ENCODE data around the gene GORASP1. TPM values are rescaled to one million over a fixed set of nuclear protein-coding genes. Genes with fewer than 3 reads are reported as not detected.

GORASP1 gene
- total and polyA plus RNA-seq, 4 donors = 11.8 to 39.4 (median 19.3) TPM

DNA sequence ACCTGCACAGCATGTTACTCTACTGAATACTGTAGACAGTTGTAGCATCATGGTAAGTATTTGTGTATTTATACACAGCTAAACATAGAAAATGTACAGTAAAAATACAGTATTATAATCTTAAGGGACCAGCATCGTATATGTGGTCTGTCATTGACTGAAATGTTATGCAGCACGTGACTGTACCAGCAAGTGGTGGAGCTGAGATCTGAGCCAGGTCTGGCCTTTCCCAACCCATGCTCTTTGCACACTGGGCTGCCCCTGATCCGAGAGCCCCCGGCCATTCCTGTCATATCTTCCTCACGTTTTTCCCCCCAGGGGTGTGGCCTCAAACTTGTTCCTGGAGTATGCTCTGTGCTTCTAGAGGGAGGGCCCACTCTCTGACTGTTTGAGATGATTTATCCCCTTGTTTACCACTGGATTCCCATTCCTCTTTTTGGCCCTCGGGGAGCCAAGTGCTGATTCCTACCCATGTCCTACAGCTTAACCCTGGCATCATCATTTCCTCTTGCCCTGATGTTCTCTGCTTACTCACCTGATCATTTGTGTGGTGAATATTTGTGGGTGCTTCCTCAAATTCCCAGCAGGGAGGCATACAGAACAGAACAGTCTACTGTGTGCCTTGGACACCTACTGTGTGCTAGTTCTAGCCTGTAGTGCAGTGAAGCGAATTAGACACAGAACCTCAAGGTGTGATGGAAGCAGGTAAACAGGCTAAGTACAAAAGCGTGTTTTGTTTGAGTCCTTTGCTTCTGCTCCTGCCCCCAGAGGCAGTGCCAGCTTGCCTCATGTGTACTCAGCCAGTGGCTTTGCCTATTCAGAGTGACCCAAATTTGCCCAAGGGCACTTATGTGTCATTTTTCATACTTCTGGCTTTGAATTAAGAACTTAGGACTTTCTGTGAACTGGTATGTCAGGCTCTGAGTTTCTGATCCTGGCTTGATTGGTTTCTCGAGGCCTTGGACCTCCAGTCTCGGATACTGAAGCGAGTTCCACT is 25.0 kb upstream of the GORASP1 start:
- H3K36me3 ChIP-seq (ENCODE audit: control insufficient read depth in 4 of 4, insufficient read depth in 3 of 4, low read depth in 1 of 4, low read length in 3 of 4) = no peaks in the 10 kb centered on the region
- DNase-seq (ENCODE audit: low spot score) = no peak
- no peak overlapping the region for H3K27ac ChIP-seq (ENCODE audit: low read depth in 1 of 2, low read length in 2 of 2)
- no peak overlapping the region for H3K9ac ChIP-seq (ENCODE audit: low read depth in 1 of 2, low read length in 2 of 2)
- no peaks in the 10 kb centered on the region for H3K27me3 ChIP-seq (ENCODE audit: control insufficient read depth in 4 of 4, insufficient read depth in 4 of 4, low read length in 3 of 4)
- TF ChIP-seq, protein P1, sequence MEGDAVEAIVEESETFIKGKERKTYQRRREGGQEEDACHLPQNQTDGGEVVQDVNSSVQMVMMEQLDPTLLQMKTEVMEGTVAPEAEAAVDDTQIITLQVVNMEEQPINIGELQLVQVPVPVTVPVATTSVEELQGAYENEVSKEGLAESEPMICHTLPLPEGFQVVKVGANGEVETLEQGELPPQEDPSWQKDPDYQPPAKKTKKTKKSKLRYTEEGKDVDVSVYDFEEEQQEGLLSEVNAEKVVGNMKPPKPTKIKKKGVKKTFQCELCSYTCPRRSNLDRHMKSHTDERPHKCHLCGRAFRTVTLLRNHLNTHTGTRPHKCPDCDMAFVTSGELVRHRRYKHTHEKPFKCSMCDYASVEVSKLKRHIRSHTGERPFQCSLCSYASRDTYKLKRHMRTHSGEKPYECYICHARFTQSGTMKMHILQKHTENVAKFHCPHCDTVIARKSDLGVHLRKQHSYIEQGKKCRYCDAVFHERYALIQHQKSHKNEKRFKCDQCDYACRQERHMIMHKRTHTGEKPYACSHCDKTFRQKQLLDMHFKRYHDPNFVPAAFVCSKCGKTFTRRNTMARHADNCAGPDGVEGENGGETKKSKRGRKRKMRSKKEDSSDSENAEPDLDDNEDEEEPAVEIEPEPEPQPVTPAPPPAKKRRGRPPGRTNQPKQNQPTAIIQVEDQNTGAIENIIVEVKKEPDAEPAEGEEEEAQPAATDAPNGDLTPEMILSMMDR (IDR thresholded peaks at IDR 0.05; ENCODE audit: low read depth, low read length, missing input control) = no peak
- no peak for TF ChIP-seq ATF3 (IDR thresholded peaks at IDR 0.05)
- no peak for TF ChIP-seq JUND (IDR thresholded peaks at IDR 0.05)
- TF ChIP-seq YY1 (IDR thresholded peaks at IDR 0.05) = no peak
- TF ChIP-seq, protein P2, sequence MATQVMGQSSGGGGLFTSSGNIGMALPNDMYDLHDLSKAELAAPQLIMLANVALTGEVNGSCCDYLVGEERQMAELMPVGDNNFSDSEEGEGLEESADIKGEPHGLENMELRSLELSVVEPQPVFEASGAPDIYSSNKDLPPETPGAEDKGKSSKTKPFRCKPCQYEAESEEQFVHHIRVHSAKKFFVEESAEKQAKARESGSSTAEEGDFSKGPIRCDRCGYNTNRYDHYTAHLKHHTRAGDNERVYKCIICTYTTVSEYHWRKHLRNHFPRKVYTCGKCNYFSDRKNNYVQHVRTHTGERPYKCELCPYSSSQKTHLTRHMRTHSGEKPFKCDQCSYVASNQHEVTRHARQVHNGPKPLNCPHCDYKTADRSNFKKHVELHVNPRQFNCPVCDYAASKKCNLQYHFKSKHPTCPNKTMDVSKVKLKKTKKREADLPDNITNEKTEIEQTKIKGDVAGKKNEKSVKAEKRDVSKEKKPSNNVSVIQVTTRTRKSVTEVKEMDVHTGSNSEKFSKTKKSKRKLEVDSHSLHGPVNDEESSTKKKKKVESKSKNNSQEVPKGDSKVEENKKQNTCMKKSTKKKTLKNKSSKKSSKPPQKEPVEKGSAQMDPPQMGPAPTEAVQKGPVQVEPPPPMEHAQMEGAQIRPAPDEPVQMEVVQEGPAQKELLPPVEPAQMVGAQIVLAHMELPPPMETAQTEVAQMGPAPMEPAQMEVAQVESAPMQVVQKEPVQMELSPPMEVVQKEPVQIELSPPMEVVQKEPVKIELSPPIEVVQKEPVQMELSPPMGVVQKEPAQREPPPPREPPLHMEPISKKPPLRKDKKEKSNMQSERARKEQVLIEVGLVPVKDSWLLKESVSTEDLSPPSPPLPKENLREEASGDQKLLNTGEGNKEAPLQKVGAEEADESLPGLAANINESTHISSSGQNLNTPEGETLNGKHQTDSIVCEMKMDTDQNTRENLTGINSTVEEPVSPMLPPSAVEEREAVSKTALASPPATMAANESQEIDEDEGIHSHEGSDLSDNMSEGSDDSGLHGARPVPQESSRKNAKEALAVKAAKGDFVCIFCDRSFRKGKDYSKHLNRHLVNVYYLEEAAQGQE (IDR thresholded peaks at IDR 0.05) = no peak
- no peak for TF ChIP-seq EGR1 (IDR thresholded peaks at IDR 0.05; ENCODE audit: low read depth in 2 of 2)
- TF ChIP-seq HNF4G (IDR thresholded peaks at IDR 0.05) = no peak
- TF ChIP-seq RAD21 (IDR thresholded peaks at IDR 0.05) = no peak
- no peak for TF ChIP-seq TAF1 (conservative IDR thresholded peaks at IDR 0.05)
- no peak for TF ChIP-seq HNF4A (conservative IDR thresholded peaks at IDR 0.05)
- TF ChIP-seq, protein P3, sequence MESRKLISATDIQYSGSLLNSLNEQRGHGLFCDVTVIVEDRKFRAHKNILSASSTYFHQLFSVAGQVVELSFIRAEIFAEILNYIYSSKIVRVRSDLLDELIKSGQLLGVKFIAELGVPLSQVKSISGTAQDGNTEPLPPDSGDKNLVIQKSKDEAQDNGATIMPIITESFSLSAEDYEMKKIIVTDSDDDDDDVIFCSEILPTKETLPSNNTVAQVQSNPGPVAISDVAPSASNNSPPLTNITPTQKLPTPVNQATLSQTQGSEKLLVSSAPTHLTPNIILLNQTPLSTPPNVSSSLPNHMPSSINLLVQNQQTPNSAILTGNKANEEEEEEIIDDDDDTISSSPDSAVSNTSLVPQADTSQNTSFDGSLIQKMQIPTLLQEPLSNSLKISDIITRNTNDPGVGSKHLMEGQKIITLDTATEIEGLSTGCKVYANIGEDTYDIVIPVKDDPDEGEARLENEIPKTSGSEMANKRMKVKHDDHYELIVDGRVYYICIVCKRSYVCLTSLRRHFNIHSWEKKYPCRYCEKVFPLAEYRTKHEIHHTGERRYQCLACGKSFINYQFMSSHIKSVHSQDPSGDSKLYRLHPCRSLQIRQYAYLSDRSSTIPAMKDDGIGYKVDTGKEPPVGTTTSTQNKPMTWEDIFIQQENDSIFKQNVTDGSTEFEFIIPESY (IDR thresholded peaks at IDR 0.05) = no peak
- no peak for TF ChIP-seq SP1 (IDR thresholded peaks at IDR 0.05)
- no peak for TF ChIP-seq MAX (IDR thresholded peaks at IDR 0.05)
- TF ChIP-seq NR2F2 (IDR thresholded peaks at IDR 0.05) = no peak
- no peak for TF ChIP-seq GABPA (IDR thresholded peaks at IDR 0.05 in 1 of 2, conservative IDR thresholded peaks at IDR 0.05 in 1 of 2)
- no peak for TF ChIP-seq RXRA (IDR thresholded peaks at IDR 0.05)
- no peak for TF ChIP-seq FOXA1 (IDR thresholded peaks at IDR 0.05)
- H3K4me1 ChIP-seq (ENCODE audit: control insufficient read depth in 4 of 4, insufficient read depth in 4 of 4, low read length in 3 of 4) = no peaks in the 10 kb centered on the region
- no peaks in the 10 kb centered on the region for H3K9me3 ChIP-seq (ENCODE audit: control insufficient read depth in 4 of 4, low read length in 3 of 4)
- H3K4me3 ChIP-seq (ENCODE audit: low read depth in 1 of 3, low read length in 3 of 3) = no peak overlapping the region
- 88% methylated on average over 11 of the region's 11 CpGs for WGBS
